ENCODE data around the gene SNAPC3.
"Not testable (repeated sequence)": the region's sequence is repeated elsewhere in the genome, so short reads cannot be mapped to it uniquely, and the experiment has no call there.

Gene SNAPC3

DNA sequence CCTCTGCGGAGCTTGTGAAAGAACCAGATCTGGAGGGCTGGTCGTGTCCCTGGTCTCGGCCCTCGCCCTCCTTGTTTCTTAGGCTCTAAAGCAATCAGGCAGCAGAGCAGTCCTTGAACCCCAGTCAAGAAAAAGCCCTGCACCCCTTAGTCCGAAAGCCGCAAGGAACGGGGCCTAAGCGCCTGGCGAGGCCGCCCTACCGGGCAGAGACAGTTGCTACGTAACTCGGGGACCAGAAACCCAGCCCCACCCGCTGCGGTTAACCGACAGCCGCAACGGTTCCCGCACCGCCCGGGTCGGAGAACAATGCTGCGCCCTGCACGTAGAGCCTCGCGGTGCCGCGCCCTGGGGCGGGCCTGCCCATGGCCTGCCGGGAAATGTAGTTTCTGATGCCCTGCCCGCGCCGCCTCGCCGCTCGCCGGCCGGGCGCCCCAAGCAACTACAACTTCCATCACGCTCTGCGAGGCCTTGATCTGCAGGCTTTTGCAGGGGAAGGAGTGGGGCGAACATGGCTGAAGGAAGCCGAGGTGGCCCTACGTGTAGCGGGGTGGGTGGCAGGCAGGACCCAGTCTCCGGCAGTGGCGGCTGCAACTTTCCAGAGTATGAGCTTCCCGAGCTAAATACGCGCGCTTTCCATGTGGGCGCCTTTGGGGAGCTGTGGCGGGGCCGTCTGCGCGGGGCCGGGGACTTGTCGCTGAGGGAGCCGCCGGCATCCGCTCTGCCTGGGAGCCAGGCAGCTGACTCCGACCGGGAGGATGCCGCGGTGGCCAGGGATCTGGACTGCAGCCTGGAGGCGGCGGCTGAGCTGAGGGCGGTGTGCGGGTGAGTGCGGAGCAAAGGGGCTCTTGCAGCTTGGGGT, at the start of gene SNAPC3:
Gene SNAPC3, plus strand, starts transcription at position 505 of the 859 bp plus-strand sequence. Its CDS starts 4 bp downstream, at position 509.
- peak; percentile 84 to 87 for DNase-seq

DNA sequence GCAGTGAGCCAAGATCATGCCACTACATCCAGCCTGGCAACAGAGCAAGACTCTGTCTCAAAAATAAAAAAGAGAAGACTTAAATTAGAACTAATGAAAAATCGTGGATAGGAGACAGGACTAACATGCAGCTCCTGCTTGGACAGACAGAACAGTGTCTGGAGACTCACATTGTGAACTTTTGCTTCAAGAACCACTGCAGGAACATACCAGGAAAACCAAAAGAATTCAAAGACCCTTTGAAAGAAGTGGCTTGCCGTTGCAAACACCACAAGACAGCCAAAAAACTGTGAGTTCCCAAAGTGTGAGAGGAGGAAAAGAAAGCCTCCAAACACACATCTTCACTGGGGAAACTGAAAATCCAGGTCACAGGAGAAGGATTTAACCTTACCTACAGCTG, 48.8 kb upstream of the SNAPC3 start:
- DNase-seq = no peak

DNA sequence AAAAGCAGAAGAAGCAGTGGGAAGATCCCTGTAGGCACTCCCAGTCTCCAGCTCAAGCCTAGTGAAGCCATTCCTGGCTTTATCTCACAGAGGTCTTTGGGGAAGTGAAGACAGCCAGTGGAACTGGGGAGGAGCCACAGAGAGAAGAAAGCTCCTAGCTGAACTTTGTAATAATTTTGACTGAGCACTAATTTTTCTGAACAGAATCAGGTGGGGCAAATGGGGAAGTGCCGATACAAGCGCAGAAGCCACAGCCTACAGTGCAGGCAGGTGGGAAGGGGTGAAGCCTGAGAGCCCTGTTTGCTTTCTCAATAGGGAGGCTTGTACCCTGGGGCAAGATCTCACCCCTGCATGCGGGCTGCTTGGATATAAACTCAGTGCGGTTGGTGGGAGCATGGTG, 48.4 kb upstream of the SNAPC3 start:
- DNase-seq = no peak

DNA sequence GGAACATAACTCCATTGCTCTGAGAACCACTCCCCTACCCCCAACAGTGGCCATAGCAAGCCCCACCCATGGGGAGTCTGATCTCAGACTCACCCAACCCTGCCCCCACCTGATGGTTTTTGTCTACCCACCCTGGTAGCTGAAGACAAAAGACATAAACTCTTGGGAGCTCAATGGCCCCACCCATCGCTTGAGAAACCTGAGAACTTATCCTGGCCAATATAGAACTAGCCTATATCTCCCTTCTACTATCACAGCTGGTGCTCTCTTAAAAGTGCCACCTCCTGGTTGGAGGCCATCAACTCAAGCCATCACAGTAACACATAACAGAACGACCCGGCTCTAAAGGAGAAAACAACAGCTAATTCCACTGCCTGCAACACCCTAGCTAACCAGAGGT, 47.9 kb upstream of the SNAPC3 start:
- no peak for DNase-seq

DNA sequence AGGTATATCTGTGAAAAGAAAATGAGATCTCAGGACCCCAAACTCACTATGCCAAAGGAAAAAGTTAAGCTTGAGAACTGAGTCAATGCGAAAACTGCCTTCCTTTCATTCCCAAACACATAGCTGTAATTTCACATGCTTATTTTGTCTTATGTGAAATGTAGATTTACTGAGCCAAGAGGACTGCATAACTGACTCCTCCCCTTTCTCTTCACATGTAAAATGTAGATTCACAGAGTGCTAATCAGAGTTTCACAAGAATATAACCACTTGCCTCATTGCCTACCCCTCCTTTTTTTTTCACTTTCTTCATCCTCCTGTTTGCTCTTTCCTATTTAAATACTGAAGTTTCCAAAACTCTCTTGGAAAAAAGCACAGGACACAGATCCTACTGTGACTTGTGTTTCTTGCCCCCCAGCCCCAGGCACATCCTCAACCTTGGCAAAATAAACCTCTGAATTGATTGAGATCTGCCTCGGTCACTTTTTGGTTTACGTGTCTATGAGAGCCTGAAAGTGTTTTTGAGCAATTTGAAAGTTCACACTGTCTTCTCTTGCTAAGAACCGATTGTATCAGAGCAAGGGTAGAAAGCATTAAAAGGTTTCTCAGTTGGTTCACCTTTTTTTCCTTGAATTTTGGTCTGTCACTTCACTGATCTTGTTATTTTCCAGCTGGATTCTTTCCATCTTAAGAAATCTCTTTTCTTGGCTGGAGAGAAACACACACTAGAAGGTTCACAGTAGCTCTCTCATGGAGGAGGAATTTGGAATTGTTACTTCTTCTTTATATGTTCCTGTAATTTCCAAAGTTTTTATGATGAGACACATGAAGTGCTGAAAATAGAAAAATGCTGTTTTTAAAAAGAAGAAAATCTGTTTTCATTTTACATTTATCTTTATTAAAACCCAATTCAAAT, 44.8 kb upstream of the SNAPC3 start:
- DNase-seq = no peak

DNA sequence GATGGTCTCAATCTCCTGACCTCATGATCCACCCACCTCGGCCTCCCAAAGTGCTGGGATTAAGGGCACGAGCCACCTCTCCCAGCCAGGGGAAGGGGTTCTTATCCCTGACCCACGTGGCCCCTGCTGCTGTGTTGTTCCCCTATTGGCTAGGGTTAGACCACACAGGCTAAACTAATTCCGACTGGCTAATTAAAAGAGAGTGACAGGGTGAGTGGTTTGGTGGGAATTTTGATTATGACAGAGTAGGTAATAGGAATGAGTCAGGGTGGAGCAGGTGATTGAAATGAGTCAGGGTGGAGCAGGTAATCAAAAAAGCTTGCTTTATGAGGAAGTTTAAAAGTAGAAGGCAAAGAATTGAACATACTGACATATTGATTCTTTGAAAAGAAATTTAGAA, 43.4 kb upstream of the SNAPC3 start:
- not testable (repeated sequence) for DNase-seq

DNA sequence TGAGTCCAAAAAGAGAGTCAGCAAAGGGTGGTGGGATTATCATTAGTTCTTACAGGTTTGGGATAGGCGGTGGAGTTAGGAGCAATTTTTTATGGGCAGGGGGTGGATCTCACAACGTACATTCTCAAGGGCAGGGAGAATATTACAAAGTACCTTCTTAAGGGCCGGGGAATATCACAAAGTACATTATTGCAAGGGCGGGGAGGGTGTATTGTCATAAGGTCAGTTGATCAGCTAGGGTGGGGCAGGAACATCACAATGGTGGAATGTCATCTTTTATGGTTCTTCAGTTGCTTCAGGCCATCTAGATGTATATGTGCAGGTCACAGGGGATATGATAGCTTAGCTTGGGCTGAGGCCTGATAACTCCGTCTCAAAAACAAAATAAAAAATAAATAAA, 42.8 kb upstream of the SNAPC3 start:
- not testable (repeated sequence) for DNase-seq

DNA sequence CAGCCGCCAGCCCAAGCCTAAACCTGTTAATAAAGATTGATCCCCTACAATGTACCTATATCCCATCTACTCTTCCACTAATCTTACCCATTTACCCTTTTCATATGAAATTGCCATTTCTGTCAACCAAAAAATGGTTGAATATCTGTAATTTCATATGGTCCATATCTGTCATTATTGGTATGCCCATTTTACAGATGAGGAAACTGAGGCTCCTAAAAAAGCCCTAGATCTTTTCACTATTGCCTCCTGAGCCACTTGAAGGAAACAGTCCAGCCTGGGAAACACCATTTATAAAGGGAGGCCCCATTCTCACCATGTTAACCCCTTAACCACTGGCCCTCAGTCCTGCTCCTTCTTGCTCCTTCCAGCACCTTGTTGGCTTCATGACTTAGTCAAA, 41.2 kb upstream of the SNAPC3 start:
- DNase-seq = no peak

DNA sequence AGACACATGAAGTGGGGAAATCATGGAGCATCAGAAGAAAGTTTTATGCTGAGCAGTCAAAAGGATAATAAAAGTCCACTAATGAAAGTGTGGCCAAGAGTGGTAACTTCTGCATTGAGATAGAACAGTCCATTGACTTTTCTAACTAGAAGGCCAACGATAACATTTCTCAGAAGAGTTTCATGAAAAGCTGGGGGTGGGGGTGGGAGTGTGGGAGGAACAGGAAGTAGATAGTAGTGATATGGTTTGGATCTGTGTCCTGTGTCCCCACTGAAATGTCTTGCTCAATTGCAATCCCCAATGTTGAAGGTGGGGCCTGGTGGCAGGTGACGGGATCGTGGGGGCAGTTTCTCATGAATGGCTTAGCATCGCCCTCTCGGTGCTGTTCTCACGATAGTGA, 36.2 kb upstream of the SNAPC3 start:
- DNase-seq = no peak

DNA sequence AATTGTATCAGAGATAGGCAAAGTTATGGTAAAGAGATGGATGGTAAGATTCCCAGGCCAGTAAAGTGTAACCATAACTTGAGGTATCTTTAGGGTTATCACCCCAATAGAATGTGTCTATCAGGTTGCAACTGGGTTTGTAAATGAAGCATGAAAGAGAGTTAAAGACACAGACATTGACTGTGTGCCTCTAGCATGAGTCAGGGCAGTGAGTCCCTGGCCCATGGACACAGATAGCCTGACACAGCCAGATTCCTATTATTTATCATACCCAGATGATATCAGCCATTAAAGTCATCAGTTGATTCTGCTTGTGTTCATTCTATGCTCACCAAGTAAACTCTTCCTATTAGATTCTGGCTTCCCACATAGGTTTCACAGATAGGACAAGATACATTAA, 33.5 kb upstream of the SNAPC3 start:
- no peak for DNase-seq

DNA sequence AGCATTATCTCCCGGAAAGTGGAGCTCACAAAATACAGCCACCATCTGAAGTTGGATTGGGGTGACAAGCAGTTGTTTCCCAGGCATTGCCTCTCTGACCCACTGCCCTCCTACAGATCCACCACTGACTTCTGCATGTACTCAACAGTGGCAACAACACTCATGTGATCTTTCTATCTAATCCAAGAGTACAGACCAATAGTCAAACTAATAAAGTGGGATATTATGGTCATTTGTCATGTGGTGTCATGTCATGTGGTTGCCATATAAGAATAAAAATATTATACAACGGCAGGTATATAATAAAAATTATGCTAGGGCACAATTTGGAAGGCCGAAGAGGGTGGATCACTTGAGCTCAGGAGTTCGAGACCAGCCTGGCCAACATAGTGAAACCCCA, 33.0 kb upstream of the SNAPC3 start:
- no peak for DNase-seq

DNA sequence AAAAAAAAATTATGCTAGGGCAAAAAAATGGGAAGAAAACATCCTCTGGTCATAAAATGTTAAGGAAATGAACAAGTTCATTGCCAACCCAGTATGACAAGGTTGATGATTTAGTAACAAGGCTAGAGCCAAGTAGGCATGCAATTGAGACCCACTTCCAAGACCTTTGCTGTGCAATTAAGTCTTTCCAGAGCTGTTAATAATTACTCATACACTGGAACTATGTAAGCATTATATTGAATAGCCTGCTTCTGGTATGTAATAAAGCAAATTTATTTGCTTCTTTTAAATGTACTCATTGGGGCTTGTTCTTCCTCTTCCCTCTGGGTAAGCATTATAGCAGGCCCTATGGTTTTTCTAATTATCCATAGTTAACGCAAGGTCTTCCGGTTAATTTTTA, 32.5 kb upstream of the SNAPC3 start:
- DNase-seq = no peak

DNA sequence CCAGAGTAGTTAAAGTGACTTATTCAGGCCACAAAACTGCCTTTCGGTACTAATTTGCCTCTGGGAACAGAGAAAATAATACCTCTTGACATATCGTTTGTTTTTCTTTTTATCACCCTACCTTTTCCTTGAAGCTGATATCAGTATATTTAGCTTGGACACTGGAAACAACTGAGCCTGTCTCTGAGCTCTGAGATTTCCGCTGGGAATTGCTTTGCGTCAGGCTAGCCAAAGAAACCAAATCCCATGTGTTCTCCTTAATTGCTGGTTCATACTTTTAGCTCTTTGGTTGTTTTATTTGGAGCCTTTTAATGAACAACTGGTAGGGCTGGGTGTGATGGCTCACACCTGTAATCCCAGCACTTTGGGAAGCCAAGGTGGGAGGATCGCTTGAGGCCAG, 30.3 kb upstream of the SNAPC3 start:
- no peak for DNase-seq

DNA sequence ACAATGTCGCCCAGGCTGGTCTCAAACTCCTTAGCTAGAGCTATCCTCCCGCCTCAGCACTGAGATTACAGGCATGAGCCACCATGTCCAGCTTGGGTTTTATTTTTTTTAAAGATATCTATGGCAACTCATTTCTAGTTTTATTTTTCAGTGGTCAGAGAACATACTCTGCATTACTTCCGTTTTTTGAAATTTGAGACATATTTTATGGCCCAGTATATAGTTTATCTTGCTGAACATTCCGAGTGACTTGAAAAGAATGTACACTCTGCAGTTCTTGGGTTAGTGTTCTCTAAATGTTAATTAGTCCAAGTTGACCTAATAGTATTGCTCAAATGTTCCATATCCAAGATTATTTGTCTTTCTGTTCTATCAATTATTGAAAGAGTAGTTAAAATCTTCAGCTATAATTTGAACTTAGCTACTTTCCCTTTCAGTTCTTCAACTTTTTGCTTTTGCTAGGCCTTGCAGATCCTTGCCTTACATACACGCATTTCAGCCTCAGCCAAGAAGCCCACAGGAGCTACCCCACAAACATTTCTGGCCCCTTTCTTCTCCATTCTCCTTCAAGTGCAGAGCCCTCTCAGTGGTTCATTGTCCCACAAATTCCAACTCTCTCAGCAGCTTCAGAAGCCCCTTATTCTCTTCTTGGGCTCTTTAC, 22.3 kb upstream of the SNAPC3 start:
- no peak for DNase-seq

DNA sequence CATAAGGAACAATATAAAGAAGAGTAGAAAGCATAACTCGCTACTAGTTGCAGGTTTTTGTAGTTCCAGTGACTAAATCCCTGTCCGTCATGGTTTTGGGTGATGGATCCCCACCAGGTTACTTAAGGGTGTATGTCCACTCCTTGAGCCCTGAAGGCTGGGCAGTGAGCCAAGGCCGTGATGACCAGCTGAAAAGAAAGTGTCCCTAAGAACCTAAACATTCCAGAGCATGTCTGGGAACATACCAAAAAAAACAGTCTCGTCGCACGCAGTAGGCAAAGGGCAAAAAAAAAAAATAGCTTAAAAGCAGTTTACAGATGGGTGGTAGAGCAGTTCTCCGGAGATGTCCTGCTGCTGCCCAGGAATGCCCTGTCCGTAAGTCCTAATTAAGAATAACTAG, 21.4 kb upstream of the SNAPC3 start:
- DNase-seq = no peak

DNA sequence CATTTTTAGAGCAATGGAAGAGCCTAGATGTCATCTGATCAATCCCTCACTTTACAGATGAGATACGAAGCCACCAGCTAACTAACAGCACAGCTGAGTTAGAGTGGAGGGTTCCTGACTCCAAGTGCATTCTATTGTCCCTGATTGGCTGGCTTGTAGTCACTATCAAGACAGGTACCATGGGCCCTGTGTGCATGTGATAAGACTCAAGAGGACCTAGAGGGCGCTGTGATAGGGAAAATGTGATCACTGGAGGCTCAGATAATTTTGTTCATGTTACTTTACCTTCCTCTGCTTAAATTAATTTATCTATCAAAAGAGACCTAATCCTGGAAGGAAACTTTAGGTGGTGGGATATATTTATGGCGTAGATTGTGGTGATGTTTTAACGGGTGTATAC, 19.5 kb upstream of the SNAPC3 start:
- no peak for DNase-seq

DNA sequence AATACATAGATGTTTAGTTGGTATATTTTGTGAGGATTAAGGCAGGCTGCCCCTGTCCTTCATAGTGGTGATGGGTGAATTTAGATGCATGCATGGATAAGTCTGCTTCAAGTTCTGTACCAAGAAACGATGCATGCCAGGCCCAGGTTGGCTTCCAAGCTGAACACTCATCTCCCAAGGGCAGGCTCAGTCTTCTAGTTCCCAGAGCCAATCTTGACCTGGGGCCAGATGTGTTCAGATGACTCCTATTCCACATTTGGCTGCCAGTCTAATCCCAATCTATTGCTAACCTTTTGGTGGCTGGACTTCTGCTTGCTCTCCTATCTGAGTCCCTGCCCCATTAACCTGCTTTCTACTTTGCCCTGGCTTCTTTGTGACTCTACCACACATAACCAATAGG, 18.5 kb upstream of the SNAPC3 start:
- DNase-seq = no peak

DNA sequence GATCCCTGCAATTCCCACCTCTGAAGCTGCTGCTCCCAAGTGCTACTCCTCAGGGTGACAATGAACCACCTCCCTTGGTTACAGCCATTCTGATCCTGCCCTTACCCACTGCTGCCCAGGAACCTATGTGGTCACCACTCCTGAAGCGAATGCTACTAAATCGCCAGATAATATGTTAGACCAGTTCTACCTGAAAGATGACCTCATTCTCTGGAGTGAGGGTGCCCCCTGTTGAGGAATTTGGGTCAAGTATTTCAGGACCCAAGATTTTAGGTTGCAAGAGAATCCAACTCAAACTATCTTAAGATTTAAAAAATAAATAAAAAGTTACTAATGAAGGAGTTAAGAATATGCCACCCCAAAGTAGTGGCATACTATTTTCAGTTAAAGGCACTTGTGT, 5.8 kb upstream of the SNAPC3 start:
- peak; percentile 25 to 39 for DNase-seq

DNA sequence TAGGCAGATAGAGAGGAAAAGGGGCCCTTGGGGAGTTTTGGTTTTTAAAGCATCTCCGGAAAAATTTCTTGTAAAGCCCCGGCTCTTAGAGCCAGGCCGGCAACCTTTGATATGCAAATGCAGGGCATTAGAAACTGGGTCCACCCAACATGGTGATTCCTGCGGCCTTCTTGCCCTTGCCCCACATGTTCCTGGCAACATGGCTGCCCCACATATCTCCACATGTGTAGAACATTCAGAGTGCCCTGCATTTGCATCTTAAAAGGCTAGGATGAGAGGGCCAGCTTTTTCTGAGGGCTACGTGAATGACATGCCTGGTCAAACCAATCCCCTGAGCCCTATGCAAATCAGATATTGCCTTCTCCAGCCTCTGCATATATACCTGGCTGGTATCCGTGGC, 5.0 kb upstream of the SNAPC3 start:
- DNase-seq = no peak

DNA sequence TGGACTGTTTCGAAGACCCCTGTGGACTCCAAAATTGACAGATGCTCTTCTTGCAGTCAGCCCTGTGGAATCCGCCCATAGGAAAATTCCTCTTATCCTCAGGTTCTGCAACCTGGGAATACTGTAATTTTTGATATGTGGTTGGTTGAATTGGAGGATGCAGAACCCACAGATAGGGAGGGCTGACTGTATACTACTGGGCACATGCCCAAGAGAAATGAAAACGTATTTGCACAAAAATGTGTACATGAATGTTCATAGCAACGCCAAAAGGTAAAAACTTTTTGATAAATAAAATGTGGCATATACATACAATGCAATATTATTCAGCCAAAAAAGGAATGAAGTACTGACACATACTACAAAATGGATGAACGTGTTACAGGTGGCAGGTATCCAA, 1.9 kb upstream of the SNAPC3 start:
- DNase-seq = no peak

DNA sequence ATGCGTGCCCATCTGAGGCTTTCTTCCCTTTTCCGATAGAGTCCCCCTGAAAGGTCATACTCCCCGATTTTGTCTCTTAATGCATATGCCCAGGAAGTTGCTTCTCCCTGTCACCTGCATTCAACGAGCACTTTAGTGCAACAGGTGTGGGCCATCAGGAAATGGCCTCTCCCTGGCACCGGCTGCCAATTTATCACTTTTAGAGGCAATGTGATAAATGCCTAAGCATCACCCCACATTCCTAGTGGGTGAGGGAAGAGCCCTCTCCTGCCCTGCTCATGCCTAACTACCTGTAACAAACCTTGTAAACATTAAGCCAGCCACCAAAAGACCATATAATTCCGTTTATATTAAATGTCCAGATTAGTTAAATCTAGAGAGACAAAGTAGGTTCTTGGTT, 1.1 kb upstream of the SNAPC3 start:
- no peak for DNase-seq

DNA sequence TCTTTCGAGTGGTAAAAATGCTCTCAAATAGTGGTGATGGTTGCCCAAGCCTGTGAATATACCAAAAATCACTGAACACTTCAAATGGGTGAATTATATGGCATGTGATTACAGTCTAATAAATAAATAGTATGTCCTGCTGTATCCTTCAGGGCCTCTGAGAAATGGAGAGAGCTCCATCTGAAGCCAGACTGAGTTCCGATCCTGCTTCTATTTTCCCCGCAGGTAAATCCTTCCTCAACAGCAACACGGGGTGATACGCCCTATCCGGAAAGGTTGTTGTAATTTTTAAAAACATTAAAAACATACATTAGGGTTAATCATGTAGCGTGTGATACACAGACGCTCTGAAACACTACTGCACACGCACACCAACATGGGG, 695 bp upstream of the SNAPC3 start:
- no peak for DNase-seq

DNA sequence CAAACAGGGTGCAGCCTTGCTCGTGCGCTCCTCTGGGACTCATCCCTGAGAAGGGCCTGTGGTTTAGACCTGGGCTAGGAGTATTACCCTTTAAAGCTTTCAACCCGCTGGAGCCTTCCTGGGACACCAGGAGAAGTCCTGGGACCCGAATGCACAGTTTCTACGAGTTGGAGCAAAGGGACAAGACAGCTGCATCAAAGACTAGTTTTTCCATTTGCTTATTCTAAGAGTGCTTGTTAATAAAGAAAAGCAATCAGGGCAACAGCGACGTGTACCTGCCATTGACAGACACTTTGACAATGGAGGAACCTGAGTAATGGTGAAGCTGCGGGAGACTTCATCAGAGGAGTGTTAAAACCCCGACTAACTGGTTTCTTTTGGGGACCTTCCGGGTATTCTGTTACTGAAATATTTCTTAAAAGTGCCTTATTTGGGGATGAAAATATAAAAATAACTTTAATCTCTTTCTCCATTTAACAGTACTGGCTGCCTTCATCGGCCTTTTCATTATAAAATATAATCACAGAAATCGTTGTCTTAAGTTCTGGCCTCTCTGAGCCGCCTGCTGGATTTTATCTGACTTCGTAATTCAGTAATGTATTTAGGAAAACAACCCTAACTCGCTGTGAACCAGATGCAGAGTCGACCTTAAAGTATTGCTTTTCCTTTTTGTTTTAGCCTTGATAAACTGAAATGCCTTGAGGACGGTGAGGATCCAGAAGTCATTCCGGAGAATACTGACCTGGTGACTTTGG, 732 bp downstream of the SNAPC3 start:
- no peak for DNase-seq
